Neural crest cell (in vitro differentiated cells): ENCODE measurements around the gene ATP5PO. TPM values are rescaled to one million over a fixed set of nuclear protein-coding genes. Genes with fewer than 3 reads are reported as not detected.
"Not testable (repeated sequence)": the region's sequence is repeated elsewhere in the genome, so short reads cannot be mapped to it uniquely, and the experiment has no call there.

Experiments used
- DNase-seq: peaks from one replicate; pipeline ENCODE4 v3.0.0; 2021; ENCODE audit warnings: low read depth, mixed read lengths, low spot score
- H3K27ac Mint-ChIP-seq: one replicate; pipeline ENCODE4 v1.8.0; 2021; ENCODE audit warnings: mild to moderate bottlenecking, mixed read lengths; ENCODE audit not compliant: unreplicated experiment
- H3K27me3 Mint-ChIP-seq: 2 replicates; pipeline ENCODE4 v1.8.0; 2021; ENCODE audit warnings: low read depth, mild to moderate bottlenecking, mixed read lengths
- H3K36me3 Mint-ChIP-seq: 2 replicates; pipeline ENCODE4 v1.8.0; 2021; ENCODE audit warnings: low read depth, mild to moderate bottlenecking, mixed read lengths
- H3K4me1 Mint-ChIP-seq: 2 replicates; pipeline ENCODE4 v1.8.0; 2021; ENCODE audit warnings: mixed read lengths
- H3K4me3 Mint-ChIP-seq: one replicate; pipeline ENCODE4 v1.8.0; 2021; ENCODE audit warnings: mild to moderate bottlenecking, mixed read lengths
- H3K9me3 Mint-ChIP-seq: 2 replicates; pipeline ENCODE4 v1.8.0; 2021; ENCODE audit warnings: mixed read lengths
- CTCF ChIP-seq: fragments of 200-600 bp; sonication (generic); conservative IDR thresholded peaks from 2 replicates; pipeline ENCODE4 v1.5.0; 2021; ENCODE audit warnings: antibody characterized with exemption, mild to moderate bottlenecking
- total RNA-seq: library from RNA; stranded (reverse); gene quantifications from 2 replicates; pipeline ENCODE4 v1.2.1, GENCODE V29; 2021

The ATP5PO gene
- total RNA-seq, 1 donor from 2014 or later, result 231 TPM

- DNase-seq, result no peak
- TF ChIP-seq CTCF, result no peak
- Mint-ChIP-seq H3K4me1 (no peaks in the 10 kb centered on the region), H3K36me3 (peaks cover 5% of the 10 kb centered on the region), H3K4me3 (no peak overlapping the region), H3K27me3 (no peaks in the 10 kb centered on the region), H3K27ac (no peak overlapping the region), H3K9me3 (peaks cover 3% of the 10 kb centered on the region)
Observed at GRCh38 chr21:33871171-33871570, 44.4 kb downstream of the ATP5PO start.

- Mint-ChIP-seq H3K4me1 (no peaks in the 10 kb centered on the region), H3K9me3 (peaks cover 3% of the 10 kb centered on the region), H3K27me3 (no peaks in the 10 kb centered on the region), H3K27ac (no peak overlapping the region), H3K4me3 (no peak overlapping the region), H3K36me3 (peaks cover 5% of the 10 kb centered on the region)
- no peak for TF ChIP-seq CTCF
- no peak for DNase-seq
Observed at GRCh38 chr21:33870768-33871167, 44.8 kb downstream of the ATP5PO start.

GRCh38 chr21:33869873-33870272 lies 45.7 kb downstream of the ATP5PO start:
- Mint-ChIP-seq H3K4me3 (no peak overlapping the region), H3K27me3 (no peaks in the 10 kb centered on the region), H3K36me3 (peaks cover 5% of the 10 kb centered on the region), H3K27ac (no peak overlapping the region), H3K4me1 (no peaks in the 10 kb centered on the region), H3K9me3 (peaks cover 3% of the 10 kb centered on the region)
- TF ChIP-seq CTCF, result no peak
- no peak for DNase-seq

- DNase-seq, H3K4me3 Mint-ChIP-seq, H3K4me1 Mint-ChIP-seq, H3K27ac Mint-ChIP-seq, H3K36me3 Mint-ChIP-seq, H3K27me3 Mint-ChIP-seq, H3K9me3 Mint-ChIP-seq: not testable (repeated sequence)
Observed at GRCh38 chr21:33867868-33868267, 47.7 kb downstream of the ATP5PO start.

- Mint-ChIP-seq H3K36me3 (peaks cover 5% of the 10 kb centered on the region), H3K4me3 (no peak overlapping the region), H3K27ac (no peak overlapping the region), H3K9me3 (peaks cover 3% of the 10 kb centered on the region), H3K27me3 (no peaks in the 10 kb centered on the region), H3K4me1 (no peaks in the 10 kb centered on the region)
- no peak for TF ChIP-seq CTCF
- DNase-seq, result no peak
Observed at GRCh38 chr21:33866826-33867225, 48.8 kb downstream of the ATP5PO start.

- DNase-seq, result no peak
- no peak for TF ChIP-seq CTCF
- H3K4me3 Mint-ChIP-seq, result no peak overlapping the region
- H3K9me3 Mint-ChIP-seq, result peaks cover 3% of the 10 kb centered on the region
- peaks cover 5% of the 10 kb centered on the region for H3K36me3 Mint-ChIP-seq
- no peak overlapping the region for H3K27ac Mint-ChIP-seq
- H3K27me3 Mint-ChIP-seq, result no peaks in the 10 kb centered on the region
- no peaks in the 10 kb centered on the region for H3K4me1 Mint-ChIP-seq
Observed at GRCh38 chr21:33865996-33866575, 49.5 kb downstream of the ATP5PO start.
